HG03565 (cell line): ENCODE measurements around the gene IL17RC.
A peak's percentile ranks its signal among the peaks of the same experiment; 100 is the strongest.
"Not testable (repeated sequence)": the region's sequence is repeated elsewhere in the genome, so short reads cannot be mapped to it uniquely, and the experiment has no call there.

ENCODE experiments used
- ATAC-seq: cut with Tn5 transposase; IDR thresholded peaks from one replicate; pipeline ENCODE4 v1.9.1; 2021; ENCODE audit warnings: mild to moderate bottlenecking, moderate library complexity; ENCODE audit not compliant: unreplicated experiment

IL17RC gene, protein sequence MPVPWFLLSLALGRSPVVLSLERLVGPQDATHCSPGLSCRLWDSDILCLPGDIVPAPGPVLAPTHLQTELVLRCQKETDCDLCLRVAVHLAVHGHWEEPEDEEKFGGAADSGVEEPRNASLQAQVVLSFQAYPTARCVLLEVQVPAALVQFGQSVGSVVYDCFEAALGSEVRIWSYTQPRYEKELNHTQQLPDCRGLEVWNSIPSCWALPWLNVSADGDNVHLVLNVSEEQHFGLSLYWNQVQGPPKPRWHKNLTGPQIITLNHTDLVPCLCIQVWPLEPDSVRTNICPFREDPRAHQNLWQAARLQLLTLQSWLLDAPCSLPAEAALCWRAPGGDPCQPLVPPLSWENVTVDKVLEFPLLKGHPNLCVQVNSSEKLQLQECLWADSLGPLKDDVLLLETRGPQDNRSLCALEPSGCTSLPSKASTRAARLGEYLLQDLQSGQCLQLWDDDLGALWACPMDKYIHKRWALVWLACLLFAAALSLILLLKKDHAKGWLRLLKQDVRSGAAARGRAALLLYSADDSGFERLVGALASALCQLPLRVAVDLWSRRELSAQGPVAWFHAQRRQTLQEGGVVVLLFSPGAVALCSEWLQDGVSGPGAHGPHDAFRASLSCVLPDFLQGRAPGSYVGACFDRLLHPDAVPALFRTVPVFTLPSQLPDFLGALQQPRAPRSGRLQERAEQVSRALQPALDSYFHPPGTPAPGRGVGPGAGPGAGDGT

DNA sequence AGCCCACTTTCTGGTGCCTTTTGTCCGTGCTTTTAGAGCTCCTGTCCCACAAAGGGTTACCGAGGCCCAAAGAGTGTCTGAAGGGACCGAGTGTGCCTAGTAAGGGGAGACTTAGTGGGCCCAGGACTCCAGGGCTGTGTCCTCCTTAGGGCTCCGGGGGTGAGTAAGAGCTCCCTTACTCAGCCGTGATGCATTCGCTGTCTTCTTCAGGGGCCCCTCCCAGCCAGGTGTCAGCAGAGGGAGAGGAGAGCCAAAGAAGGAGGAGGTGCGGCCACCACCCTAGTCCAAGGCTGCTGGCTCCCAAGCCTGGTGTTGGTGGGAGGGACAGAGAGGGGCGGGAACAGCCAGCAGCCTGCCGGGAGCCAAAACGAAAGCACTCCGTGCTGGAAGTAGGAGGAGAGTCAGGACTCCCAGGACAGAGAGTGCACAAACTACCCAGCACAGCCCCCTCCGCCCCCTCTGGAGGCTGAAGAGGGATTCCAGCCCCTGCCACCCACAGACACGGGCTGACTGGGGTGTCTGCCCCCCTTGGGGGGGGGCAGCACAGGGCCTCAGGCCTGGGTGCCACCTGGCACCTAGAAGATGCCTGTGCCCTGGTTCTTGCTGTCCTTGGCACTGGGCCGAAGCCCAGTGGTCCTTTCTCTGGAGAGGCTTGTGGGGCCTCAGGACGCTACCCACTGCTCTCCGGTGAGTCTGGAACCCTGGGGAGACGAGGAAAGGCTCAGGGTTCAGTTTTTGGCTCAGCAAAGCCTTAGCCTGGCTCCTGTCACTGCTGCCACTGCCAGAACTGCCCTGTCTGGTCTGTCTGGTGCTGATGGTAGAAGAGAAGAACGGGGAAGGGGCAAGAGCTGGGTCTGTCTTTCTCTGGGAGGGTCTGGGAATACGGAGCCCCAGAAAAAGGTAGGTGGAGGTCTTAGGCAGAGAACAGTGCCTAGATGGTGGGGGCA, at the start of gene IL17RC:
IL17RC (plus strand) TSS at position 365 of the 947 bp plus-strand sequence; CDS start at position 583, 218 bp downstream.
- no peak for ATAC-seq

DNA sequence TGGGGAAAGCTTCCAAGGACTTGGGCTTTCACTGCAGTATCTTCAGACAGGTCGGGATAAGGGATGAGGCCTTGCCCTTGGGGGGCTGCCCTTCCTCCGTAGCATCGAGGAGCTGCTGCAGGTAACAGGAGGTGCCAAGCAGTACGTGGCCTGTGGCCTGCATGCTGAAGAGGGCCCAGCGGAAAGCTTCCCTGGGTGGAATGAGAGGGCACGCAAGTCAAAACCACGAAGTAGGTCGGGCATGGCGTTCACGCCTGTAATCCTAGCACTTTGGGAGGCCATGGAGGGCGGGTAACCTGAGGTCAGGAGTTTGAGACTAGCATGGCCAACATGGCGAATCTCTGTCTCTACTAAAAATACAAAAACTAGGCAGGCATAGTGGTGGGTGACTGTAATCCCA, 49.8 kb upstream of the IL17RC start:
- ATAC-seq, result no peak

DNA sequence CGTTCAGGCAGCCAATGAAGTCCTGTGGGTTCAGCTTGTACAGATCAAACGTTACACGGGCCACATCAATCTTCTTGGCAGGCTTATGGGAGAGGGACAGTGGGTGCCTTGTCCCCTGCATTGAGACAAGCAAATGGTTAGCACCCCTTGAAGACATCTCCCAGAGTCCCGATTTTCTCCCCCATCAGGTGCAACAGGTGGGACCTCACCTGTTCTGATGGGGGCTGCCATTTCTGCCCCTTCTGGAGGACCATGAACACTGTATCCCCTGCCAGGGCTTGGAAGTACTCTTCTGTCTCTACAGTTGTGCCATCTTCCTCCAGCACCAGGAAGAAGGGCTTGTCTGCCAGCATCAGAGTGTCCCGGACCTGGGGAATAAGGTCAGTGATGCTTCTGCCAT, 46.9 kb upstream of the IL17RC start:
- no peak for ATAC-seq

DNA sequence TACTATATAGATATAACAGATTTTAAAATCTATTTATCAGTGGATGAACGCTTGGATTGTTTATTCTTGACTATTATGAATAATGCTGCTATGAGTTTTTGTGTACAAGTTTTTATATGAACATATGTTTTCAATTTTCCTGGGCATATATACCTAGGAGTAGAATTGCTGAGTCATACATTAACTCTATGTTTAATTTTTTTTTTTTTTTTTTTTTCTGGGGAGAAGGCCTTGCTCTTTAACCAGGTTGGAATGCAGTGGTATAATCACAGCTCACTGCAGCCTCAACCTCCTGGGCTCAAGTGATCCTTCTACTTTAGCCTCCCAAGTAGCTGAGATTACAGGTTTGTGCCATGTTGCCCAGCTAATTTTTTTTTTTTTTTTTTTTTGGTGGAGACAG, 45.9 kb upstream of the IL17RC start:
- ATAC-seq, result no peak

DNA sequence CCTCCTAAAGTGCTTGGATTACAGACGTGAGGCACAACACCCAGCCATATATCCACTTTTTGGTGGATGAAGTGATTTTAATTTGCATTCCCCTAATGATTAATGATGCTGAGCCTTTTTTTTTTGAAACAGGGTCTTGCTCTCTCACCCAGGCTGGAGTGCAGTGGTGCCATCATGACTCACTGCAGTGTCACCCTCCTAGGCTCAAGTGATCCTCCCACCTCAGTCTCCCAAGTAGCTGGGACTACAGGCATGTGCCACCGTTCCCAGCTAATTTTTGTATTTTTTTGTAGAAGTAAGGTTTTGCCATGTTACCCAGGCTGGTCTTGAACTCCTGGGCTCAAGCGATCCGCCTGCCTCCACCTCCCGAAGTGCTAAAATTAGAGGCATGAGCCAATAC, 44.8 kb upstream of the IL17RC start:
- ATAC-seq, result not testable (repeated sequence)

DNA sequence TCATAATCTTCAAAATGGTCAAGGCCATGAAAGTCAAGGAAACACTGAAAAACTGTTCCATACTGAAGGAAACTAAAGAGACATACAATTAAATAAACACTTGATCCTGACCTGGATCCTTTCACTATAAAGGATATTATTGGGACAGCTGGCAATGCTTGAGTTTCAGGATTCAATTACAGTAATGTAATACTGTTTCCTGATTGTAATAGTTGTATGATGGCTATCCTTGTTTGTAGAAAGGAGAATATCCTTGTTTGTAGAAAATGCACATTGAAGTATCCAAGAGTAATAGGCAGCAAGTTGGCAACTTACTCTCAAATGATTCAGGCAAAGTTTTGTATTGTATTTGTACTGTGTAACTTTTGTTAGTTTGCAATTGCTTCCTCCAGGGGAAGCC, 41.5 kb upstream of the IL17RC start:
- ATAC-seq, result no peak

DNA sequence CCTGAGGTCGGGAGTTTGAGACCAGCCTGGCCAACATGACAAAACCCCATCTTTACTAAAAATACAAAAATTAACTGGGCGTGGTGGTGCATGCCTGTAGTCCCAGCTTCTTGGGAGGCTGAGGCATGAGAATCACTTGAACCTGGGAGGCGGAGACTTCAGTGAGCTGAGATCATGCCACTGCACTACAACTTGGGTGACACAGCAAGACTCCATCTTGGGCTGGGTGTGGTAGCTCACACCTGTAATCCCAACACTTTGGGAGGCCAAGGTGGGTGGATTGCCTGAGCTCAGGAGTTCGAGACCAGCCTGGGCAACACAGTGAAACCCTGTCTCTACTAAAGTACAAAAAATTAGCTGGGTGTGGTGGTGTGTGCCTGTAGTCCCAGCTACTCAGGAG, 40.6 kb upstream of the IL17RC start:
- not testable (repeated sequence) for ATAC-seq

DNA sequence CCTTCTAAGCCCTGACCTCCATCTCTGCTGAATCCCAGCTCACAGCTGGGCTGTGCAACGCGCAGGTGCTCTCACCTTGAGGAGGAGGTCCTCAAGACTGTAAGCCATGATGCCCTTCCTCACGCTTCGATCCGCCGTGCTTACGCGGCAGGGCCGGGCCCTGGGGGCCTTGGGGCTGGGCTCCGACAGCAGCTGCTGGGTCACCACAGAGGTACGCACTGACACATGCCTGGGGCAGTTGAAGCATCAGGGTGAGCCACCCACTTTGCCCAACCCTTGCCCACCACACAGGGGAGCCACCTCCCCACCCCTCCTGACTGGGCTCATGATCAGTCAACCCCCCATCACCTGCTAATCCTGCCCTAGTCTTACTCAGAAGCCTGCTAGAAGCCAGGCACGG, 39.9 kb upstream of the IL17RC start:
- ATAC-seq, result no peak

DNA sequence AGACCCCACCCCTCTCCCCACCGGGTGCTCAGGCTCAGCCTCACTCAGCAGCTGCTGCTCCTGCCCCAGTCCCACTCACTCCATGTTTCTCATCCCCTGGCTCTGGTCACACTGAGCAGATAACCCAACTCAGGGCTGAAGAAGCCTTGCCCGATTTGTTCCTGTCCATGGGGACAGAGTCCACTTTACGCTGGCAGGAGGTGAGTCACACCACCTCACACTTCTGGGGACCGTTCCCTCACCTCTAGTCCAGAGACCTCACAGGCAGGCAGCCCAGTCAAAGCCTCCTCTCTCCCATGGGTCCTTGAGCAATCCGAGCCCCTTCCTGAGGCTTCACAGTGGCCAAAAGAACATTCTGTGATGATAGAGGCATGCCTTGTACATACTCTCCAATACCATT, 38.2 kb upstream of the IL17RC start:
- no peak for ATAC-seq

DNA sequence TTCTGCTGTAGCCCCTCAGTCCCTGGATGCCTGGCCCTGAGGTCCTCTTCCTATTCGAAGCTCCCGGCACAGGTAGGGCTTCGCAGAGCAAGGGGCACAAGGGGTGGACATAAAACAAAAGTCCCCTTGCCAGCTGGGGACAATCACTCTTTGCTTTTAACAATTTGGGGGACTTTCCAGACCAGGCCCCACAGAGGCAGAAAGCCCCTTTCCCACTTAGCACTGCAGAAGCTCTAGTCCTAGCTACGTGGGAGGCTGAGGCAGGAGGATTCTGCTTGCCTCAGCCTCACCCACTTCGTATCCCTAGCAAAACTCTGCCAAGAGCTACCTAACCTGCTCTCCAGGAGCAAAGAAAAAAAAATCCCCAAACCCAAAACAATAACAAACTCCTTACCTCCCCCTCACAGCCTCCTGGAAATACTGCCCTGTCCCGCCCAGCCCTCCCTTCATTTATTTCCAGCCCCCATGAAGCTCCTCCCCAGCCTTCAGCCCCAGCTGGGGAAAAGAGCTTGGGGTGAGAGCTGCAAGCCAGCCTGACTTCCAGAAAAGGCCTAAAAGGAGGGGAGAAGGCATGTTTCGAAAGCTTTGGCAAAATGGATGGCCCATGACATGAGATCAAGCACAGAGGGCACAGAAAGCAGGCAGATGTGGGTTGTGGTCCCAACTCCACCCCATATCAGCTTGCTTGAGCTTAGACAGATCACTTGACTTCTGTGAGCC, 36.9 kb upstream of the IL17RC start, which contains the start of gene CIDEC:
CIDEC (minus strand) TSS at position 424 of the 720 bp plus-strand sequence. CDS start 1,767 bp downstream, outside the sequence.
- no peak for ATAC-seq

DNA sequence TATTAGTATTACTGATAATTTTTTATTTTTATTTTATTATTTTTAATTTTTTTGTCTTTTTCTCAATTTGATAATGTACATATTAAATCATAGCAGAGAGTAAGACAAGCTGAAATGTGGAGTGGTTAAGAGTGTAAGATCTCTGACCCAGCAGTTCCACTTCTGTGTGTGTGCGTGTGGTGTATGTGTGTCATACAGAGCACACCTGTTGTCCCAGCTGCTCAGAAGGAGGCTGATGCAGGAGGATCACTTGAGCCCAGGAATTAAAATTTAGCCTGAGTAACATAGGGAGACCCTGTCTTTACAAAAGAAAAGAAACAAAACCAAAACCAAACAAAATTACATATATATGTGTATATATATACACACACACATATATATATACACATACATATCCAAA, 35.5 kb upstream of the IL17RC start:
- no peak for ATAC-seq

DNA sequence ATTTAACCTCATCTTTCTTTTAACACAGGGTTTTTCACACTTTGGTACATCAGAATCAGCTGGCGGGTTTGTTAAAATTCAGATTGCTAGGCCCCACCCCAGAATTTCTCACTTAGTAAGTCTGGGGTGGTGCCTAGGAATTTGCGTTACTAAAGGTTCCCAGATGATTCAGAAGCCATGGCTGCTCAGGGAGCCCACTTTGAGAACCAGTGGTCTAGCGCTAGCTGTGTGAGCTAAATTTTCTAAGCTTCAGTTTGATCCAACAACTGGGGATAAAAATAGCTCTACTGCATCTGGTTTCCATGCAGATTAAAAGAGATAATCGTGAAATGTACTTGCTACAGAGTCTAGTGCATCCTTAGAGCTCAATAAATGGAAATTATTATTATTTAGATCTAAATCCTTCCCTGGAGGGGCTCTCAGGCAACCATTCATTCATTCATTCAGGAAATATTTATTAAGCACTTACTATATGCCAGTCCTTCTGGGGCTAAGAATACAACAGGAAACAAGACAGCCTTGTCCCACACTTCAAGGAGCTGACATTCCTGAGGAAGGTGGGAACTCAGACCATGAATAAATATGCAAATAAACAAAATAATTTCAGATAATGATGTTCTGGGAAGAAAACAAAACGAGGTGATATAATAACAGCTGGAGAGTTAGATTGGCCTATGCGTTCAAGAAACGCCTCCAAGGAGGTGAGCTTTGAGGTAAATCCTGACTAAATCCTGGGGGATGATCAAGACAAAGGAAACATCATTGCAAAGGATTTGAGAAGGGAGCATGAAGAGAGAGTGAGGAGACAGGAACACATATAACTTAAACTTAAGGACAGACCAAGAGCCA, 33.0 kb upstream of the IL17RC start:
- no peak for ATAC-seq

DNA sequence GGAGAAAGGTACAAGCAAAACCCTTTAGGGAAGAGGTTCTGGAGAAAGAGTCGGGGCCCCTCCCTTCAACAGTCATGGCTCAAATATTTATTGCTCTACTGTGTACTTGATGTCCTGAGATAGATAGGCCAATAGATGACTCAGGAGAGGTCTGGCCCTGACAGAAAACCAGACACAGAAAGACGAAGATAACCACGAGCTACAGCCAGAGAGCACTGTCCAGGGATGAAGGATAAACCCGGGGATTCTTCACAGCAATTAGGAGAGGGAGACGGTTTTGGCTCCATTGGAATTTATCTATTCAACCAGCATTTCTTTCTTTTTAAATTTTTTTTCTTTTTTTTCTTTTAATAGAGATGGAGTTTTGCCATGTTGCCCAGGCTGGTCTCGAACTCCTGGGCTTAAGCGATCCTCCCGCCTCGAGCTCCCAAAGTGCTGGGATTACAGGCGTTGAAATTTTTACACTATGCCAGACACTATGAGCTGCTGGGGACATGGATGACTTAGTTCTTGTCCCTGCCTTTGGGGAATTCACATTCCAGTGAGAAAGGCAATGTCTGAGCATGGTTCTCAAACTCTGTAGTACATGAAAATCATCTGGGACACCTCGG, 32.2 kb upstream of the IL17RC start:
- no peak for ATAC-seq

DNA sequence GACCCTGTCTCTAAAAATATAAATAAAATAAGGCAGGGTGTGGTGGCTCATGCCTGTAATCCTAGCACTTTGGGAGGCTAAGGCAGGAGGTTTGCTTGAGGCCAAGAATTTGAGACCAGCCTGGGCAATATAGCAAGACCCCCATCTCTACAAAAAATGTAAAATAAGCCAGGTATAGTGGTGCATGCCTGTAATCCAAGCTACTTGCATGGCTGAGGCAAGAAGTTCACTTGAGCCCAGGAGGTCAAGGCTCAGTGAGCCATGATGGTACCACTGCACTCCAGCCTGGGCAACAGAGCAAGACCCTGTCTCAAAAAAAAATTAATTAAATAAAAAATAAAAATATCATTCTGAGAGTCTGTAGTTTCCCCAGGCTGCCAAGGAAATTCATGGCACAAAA, 30.6 kb upstream of the IL17RC start:
- ATAC-seq, result no peak

DNA sequence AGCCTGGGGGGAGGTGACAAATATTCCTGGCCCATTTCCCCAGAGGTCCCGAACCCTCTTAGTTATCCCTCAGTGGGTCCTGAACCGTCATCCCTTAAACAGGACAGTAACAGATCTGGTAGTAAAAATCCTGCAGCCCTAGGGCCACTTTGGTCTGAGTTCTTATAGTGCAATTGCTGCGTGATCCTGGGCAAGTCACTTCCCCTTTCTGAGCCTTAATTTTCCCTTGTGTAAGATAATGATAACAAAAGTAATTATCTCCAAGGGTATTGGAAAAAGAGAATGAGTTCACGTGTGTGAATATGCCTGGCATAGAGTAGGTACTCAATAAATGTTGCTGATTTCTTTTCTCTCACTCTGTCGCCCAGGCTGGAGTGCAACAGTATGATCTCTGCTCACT, 29.4 kb upstream of the IL17RC start:
- no peak for ATAC-seq

DNA sequence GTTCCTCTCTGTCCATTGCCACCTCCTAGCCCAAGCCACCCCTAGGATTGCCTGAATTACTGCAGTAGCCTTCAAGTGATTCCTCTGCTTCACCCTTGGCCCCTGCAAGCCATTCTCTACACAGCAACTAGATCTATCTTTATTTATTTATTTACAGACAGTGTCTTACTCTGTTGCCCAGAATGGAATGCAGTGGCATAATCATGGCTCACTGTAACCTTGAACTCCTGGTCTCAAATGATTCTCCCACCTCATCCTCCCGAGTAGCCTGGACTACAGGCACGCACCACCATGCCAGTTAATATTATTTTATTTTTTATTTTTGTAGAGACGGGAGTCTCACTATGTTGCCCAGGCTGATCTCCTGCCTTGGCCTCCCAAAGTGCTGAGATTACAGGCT, 28.4 kb upstream of the IL17RC start:
- no peak for ATAC-seq

DNA sequence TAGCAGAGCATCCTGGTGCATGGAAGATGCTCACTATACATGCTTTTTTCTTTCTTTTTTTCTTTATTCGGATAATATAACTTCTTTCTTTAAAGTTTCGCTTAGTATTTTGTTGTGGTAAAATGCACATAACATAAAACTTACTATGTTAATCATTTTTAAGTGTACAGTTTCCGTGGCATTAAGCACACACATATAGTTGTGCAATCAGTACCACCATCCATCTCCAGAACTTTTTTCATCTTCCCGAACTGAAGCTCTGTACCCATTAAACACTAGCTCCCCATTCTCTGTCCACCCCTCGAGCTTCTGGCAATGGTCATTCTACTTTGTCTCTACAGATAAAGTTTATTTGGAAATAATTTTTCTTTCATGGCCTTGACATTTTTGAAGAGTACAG, 27.5 kb upstream of the IL17RC start:
- no peak for ATAC-seq

DNA sequence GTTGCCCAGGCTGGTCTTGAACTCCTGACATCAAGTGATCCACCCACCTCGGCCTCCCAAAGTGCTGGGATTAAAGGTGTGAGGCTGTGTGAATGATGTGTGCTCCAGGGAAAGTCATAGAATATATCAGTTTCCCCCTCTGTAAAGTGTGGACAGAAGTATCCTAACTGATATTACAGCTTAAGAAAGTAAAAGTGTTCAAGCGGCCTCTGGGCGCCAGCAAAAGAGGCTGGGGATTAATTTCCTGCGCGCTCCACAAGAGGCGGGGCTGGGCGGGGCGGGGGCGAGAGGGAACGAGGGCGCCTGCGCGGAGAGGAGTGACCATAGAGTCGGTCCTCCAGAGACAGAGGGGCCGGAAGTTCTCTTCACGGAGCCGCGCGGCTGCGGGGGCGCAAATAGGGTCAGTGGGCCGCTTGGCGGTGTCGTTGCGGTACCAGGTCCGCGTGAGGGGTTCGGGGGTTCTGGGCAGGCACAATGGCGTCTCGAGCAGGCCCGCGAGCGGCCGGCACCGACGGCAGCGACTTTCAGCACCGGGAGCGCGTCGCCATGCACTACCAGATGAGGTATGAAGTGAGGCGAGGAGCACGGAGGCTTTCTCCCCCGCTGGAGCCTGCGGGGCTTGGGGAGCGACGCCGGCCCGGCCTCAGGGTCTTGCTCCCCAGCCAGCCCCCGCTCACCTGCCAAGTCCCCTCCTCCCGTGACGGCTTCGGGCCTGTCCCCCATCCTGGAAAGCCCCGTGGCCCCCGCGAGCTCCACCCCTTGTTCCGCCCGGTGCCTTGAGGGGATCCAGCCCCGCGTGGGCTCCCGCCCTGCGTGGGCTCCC, 26.4 kb upstream of the IL17RC start, which contains the start of gene JAGN1:
JAGN1 (plus strand) TSS at position 362 of the 823 bp plus-strand sequence; CDS start at position 475, 113 bp downstream.
- ATAC-seq, result peak; percentile 67
